ENCODE data around the gene MEDAG. TPM values are rescaled to one million over a fixed set of nuclear protein-coding genes. Genes with fewer than 3 reads are reported as not detected.

Gene MEDAG
- total RNA-seq, 6 donors from 2014 or later: 1.4 to 12.1 (median 5.1) TPM; not detected in 1

GRCh38 chr13:30864433-30865122 is 41.5 kb upstream of the MEDAG start:
- Histone ChIP-seq H3K36me3 (no peaks in the 10 kb centered on the region), H3K9me3 (no peaks in the 10 kb centered on the region), H3K27ac (no peak overlapping the region), H3K4me1 (peaks cover 0 to 8% (median 4%) of the 10 kb centered on the region in 4 donors), H3K27me3 (no peaks in the 10 kb centered on the region), H3K4me3 (no peak overlapping the region)
- ATAC-seq (ENCODE audit: low FRiP score in 2 of 2): peak in 1 of 2 donors; percentile 65
- 75 to 87% methylated on average over 5 of the region's 5 CpGs for WGBS, 2 donors
- DNase-seq: no peak
- TF ChIP-seq CTCF (IDR thresholded peaks at IDR 0.05): no peak
- no peak for TF ChIP-seq POLR2A (IDR thresholded peaks at IDR 0.05)
- no peak for TF ChIP-seq EP300 (IDR thresholded peaks at IDR 0.05)
- TF ChIP-seq POLR2AphosphoS5 (IDR thresholded peaks at IDR 0.05): no peak

- H3K36me3 ChIP-seq: no peaks in the 10 kb centered on the region
- ATAC-seq (ENCODE audit: low FRiP score in 2 of 2): peak; percentile 84 to 88
- TF ChIP-seq POLR2AphosphoS5 (IDR thresholded peaks at IDR 0.05): no peak
- TF ChIP-seq CTCF (IDR thresholded peaks at IDR 0.05): peak; percentile 75 to 87 (median 82)
- H3K27ac ChIP-seq: no peak overlapping the region
- no peaks in the 10 kb centered on the region for H3K27me3 ChIP-seq
- no peaks in the 10 kb centered on the region for H3K9me3 ChIP-seq
- WGBS, 2 donors: 40 to 42% methylated on average over 17 of the region's 17 CpGs
- H3K4me1 ChIP-seq: peaks cover 0 to 15% (median 11%) of the 10 kb centered on the region in 4 donors
- no peak overlapping the region for H3K4me3 ChIP-seq
- peak in 1 of 2 donors; percentile 79 for DNase-seq
These were observed 40.7 kb upstream of the MEDAG start for GRCh38 chr13:30865123-30866049.

- no peak for ATAC-seq (ENCODE audit: low FRiP score in 2 of 2)
These were observed 39.4 kb upstream of the MEDAG start for GRCh38 chr13:30866677-30867076.

GRCh38 chr13:30867089-30867669 is 38.9 kb upstream of the MEDAG start:
- Histone ChIP-seq H3K36me3 (no peaks in the 10 kb centered on the region), H3K27ac (no peak overlapping the region), H3K27me3 (no peaks in the 10 kb centered on the region), H3K4me1 (peaks cover 0 to 16% (median 11%) of the 10 kb centered on the region in 4 donors), H3K9me3 (no peaks in the 10 kb centered on the region), H3K4me3 (no peak overlapping the region)
- DNase-seq (no peak), ATAC-seq (ENCODE audit: low FRiP score in 2 of 2) (no peak)
- no peak for TF ChIP-seq EP300 (IDR thresholded peaks at IDR 0.05)
- TF ChIP-seq CTCF (IDR thresholded peaks at IDR 0.05): no peak
- no peak for TF ChIP-seq POLR2A (IDR thresholded peaks at IDR 0.05)
- TF ChIP-seq POLR2AphosphoS5 (IDR thresholded peaks at IDR 0.05): no peak
- WGBS, 2 donors: 62 to 64% methylated on average over 3 of the region's 3 CpGs

More at GRCh38 chr13:30866677-30867076, 39.4 kb upstream of the MEDAG start:
- Histone ChIP-seq H3K9me3 (no peaks in the 10 kb centered on the region), H3K27me3 (no peaks in the 10 kb centered on the region), H3K4me1 (peaks cover 0 to 16% (median 11%) of the 10 kb centered on the region in 4 donors), H3K4me3 (no peak overlapping the region), H3K36me3 (no peaks in the 10 kb centered on the region), H3K27ac (no peak overlapping the region)
- TF ChIP-seq POLR2A (IDR thresholded peaks at IDR 0.05) (no peak), EP300 (IDR thresholded peaks at IDR 0.05) (no peak), POLR2AphosphoS5 (IDR thresholded peaks at IDR 0.05) (no peak), CTCF (IDR thresholded peaks at IDR 0.05) (no peak)
- no peak for DNase-seq
- WGBS, 2 donors: 56 to 62% methylated on average over 4 of the region's 4 CpGs
